IMR-90 (cell line): ENCODE measurements around the gene ICAM5. TPM values are rescaled to one million over a fixed set of nuclear protein-coding genes. Genes with fewer than 3 reads are reported as not detected.

Experiments
- microRNA-seq, 2 experiments: library from miRNA; stranded (forward) in 1 of 2; unstranded in 1 of 2; fragments of 10-50 nt in 1 of 2; fragments of <30 nt in 1 of 2; gene quantifications in 1 of 2; microRNA quantifications in 1 of 2; one replicate each; pipeline versions ENCODE3 to v1.1.0; 2013 to 2020; ENCODE audit not compliant: insufficient read depth in 1 of 2, insufficient read length in 1 of 2, unreplicated experiment in 1 of 2
- polyA plus RNA-seq, 3 experiments: library from polyadenylated mRNA; depleted of rRNA; stranded (reverse); fragments of >200 nt; gene quantifications; 2 replicates each; pipeline ENCODE4 v1.2.3, GENCODE V29; 2012; ENCODE audit warnings: low replicate concordance in 1 of 3
- small RNA-seq, 5 experiments: library from RNA; depleted of rRNA; stranded (forward); fragments of <200 nt; gene quantifications; one replicate each; pipeline ENCODE3, GENCODE V24; 2012
- total RNA-seq: library from RNA; depleted of rRNA; stranded (reverse); fragments of >200 nt; gene quantifications from 2 replicates; pipeline ENCODE4 v1.2.3, GENCODE V29; 2012; rRNA removed

The ICAM5 gene
- total and polyA plus RNA-seq, 2 of the 4 experiments (the other 2 are of a cell fraction): 3.0 to 23.9 TPM

Small RNA genes lying within 50 kb of the gene (microRNA-seq; reads per million reads assigned to microRNA genes)
- gene AC011511.1 (ENCODE audit: insufficient read depth, insufficient read length) (not detected), gene AC011511.4 (ENCODE audit: insufficient read depth, insufficient read length) (not detected)

Small RNA genes lying within 50 kb of the gene (small RNA-seq; reads per million reads assigned to genes)
- gene AC011511.1: 0 reads per million in 5 experiments
- gene AC011511.4: 0 reads per million in 5 experiments

Other genes starting within 250 kb of the ICAM5 start
- gene SHFL, start 203.6 kb upstream of the ICAM5 start, total RNA-seq: 9.0 and 10.0 TPM in 2 replicates
- 32.1 and 34.3 TPM in 2 replicates for gene SHFL, start 203.6 kb upstream of the ICAM5 start, polyA plus RNA-seq (2012; rRNA removed)
- not detected in 2 replicates for gene ANGPTL6, start 187.3 kb upstream of the ICAM5 start, total RNA-seq
- gene ANGPTL6, start 187.3 kb upstream of the ICAM5 start, polyA plus RNA-seq (2012; rRNA removed): 0.17 and 0.21 TPM in 2 replicates
- 24.0 and 30.3 TPM in 2 replicates for gene PPAN, start 183.6 kb upstream of the ICAM5 start, total RNA-seq
- 38.2 and 41.6 TPM in 2 replicates for gene PPAN, start 183.6 kb upstream of the ICAM5 start, polyA plus RNA-seq (2012; rRNA removed)
- gene P2RY11, start 178.3 kb upstream of the ICAM5 start, total RNA-seq: 0.54 and 0.56 TPM in 2 replicates
- 4.5 and 6.6 TPM in 2 replicates for gene P2RY11, start 178.3 kb upstream of the ICAM5 start, polyA plus RNA-seq (2012; rRNA removed)
- 209 and 278 TPM in 2 replicates for gene EIF3G, start 170.1 kb upstream of the ICAM5 start, total RNA-seq
- 235 and 243 TPM in 2 replicates for gene EIF3G, start 170.1 kb upstream of the ICAM5 start, polyA plus RNA-seq (2012; rRNA removed)
- gene DNMT1, start 95.0 kb upstream of the ICAM5 start, total RNA-seq: 26.2 and 40.3 TPM in 2 replicates
- gene DNMT1, start 95.0 kb upstream of the ICAM5 start, polyA plus RNA-seq (2012; rRNA removed): 83.6 and 88.1 TPM in 2 replicates
- 14.0 and 16.7 TPM in 2 replicates for gene S1PR2, start 58.6 kb upstream of the ICAM5 start, total RNA-seq
- 15.0 and 16.1 TPM in 2 replicates for gene S1PR2, start 58.6 kb upstream of the ICAM5 start, polyA plus RNA-seq (2012; rRNA removed)
- gene MRPL4, start 37.7 kb upstream of the ICAM5 start, total RNA-seq: 32.8 and 36.4 TPM in 2 replicates
- 108 and 123 TPM in 2 replicates for gene MRPL4, start 37.7 kb upstream of the ICAM5 start, polyA plus RNA-seq (2012; rRNA removed)
- 6.9 and 10.6 TPM in 2 replicates for gene ICAM1, start 18.8 kb upstream of the ICAM5 start, total RNA-seq
- gene ICAM1, start 18.8 kb upstream of the ICAM5 start, polyA plus RNA-seq (2012; rRNA removed): 18.3 and 19.1 TPM in 2 replicates
- 2.3 and 2.5 TPM in 2 replicates for gene ICAM4, start 3.0 kb upstream of the ICAM5 start, total RNA-seq
- 4.0 TPM in 2 replicates for gene ICAM4, start 3.0 kb upstream of the ICAM5 start, polyA plus RNA-seq (2012; rRNA removed)
- gene ZGLP1, start 19.9 kb downstream of the ICAM5 start, total RNA-seq: 0.54 TPM in 1 of 2 replicates, not detected in the other
- gene ZGLP1, start 19.9 kb downstream of the ICAM5 start, polyA plus RNA-seq (2012; rRNA removed): 3.1 and 4.1 TPM in 2 replicates
- gene FDX2, start 26.1 kb downstream of the ICAM5 start, total RNA-seq: 39.8 and 40.8 TPM in 2 replicates
- gene FDX2, start 26.1 kb downstream of the ICAM5 start, polyA plus RNA-seq (2012; rRNA removed): 72.0 and 82.3 TPM in 2 replicates
- gene RAVER1, start 43.6 kb downstream of the ICAM5 start, total RNA-seq: 2.5 and 2.7 TPM in 2 replicates
- 15.1 and 18.1 TPM in 2 replicates for gene RAVER1, start 43.6 kb downstream of the ICAM5 start, polyA plus RNA-seq (2012; rRNA removed)
- 6.6 and 7.8 TPM in 2 replicates for gene ICAM3, start 49.7 kb downstream of the ICAM5 start, total RNA-seq
- 11.7 and 14.8 TPM in 2 replicates for gene ICAM3, start 49.7 kb downstream of the ICAM5 start, polyA plus RNA-seq (2012; rRNA removed)
- 35.6 and 40.9 TPM in 2 replicates for gene TYK2, start 90.6 kb downstream of the ICAM5 start, total RNA-seq
- gene TYK2, start 90.6 kb downstream of the ICAM5 start, polyA plus RNA-seq (2012; rRNA removed): 97.9 and 100 TPM in 2 replicates
- 209 and 248 TPM in 2 replicates for gene CDC37, start 113.6 kb downstream of the ICAM5 start, total RNA-seq
- 629 and 650 TPM in 2 replicates for gene CDC37, start 113.6 kb downstream of the ICAM5 start, polyA plus RNA-seq (2012; rRNA removed)
- gene PDE4A, start 130.6 kb downstream of the ICAM5 start, total RNA-seq: 1.7 and 1.8 TPM in 2 replicates
- 5.9 and 7.0 TPM in 2 replicates for gene PDE4A, start 130.6 kb downstream of the ICAM5 start, polyA plus RNA-seq (2012; rRNA removed)
- 68.0 and 81.6 TPM in 2 replicates for gene KEAP1, start 213.4 kb downstream of the ICAM5 start, total RNA-seq
- 63.4 and 64.2 TPM in 2 replicates for gene KEAP1, start 213.4 kb downstream of the ICAM5 start, polyA plus RNA-seq (2012; rRNA removed)
- gene S1PR5, start 227.5 kb downstream of the ICAM5 start, total RNA-seq: 0.36 and 0.56 TPM in 2 replicates
- 0.55 and 0.59 TPM in 2 replicates for gene S1PR5, start 227.5 kb downstream of the ICAM5 start, polyA plus RNA-seq (2012; rRNA removed)